Neural progenitor cell (in vitro differentiated cells): Measurements from ENCODE around the gene STON2.

Experiments
- CTCF ChIP-seq: fragments of 200-600 bp; sonication (generic); IDR thresholded peaks from 2 replicates; pipeline ENCODE4 v1.5.1; 2017; ENCODE audit warnings: antibody characterized with exemption, mild to moderate bottlenecking
- EZH2 ChIP-seq: fragments of 200-600 bp; sonication (generic); IDR thresholded peaks from 2 replicates; pipeline ENCODE4 v1.6.1; 2017; ENCODE audit warnings: antibody characterized with exemption, mild to moderate bottlenecking, moderate library complexity

DNA sequence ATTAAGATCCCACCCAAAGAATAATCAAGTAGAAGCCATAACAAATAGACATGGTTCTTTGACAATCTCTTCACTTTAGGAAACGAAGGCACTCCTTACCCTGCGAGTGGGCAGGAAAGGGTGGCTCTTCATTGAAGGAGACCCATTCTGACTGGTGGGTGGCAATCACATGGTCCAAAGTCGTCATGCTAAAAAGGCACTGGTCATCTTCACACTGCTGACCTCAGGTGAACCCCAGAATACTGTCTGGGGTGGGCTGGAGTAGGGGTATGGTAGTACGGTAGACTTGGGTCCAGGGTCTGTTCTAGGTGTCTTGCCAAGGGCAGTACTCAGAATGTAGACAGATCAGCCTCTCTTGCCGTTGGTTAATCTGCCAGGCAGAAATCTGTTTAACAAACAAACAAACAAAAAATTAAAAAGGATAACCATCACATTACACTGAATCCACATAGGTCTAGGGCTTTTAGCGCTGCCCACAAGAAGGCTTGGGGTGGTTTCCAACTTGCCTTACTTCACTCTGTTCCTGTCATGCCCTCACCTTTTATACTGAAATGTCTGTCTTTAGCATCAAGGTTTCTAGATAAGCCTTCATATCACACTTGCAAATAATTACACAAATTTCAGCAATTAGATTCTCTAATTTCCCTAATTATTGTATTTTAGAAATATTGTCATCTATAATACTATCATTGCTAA, 1.8 kb downstream of the STON2 start:
- TF ChIP-seq CTCF (no peak), EZH2 (no peak)
